SHP77 treated with DMSO at 0.1 percent for 48 hours (cell line): ENCODE results near the gene NPHS1.

Experiments
- DNase-seq: peaks from one replicate; lab custom pipeline; 2025; lab: John Stamatoyannopoulos, UW

NPHS1 gene

GRCh38 chr19:35787227-35787799, 65.0 kb downstream of the NPHS1 start:
- DNase-seq, result no peak

GRCh38 chr19:35786299-35787160, 65.8 kb downstream of the NPHS1 start:
- DNase-seq, result no peak

- no peak for DNase-seq
These were observed 67.0 kb downstream of the NPHS1 start for GRCh38 chr19:35785339-35785627.

GRCh38 chr19:35784503-35785338, 67.6 kb downstream of the NPHS1 start:
- no peak for DNase-seq

GRCh38 chr19:35783469-35784434, 68.6 kb downstream of the NPHS1 start:
- no peak for DNase-seq

GRCh38 chr19:35782589-35782988, 69.7 kb downstream of the NPHS1 start:
- no peak for DNase-seq

- no peak for DNase-seq
These were observed 70.7 kb downstream of the NPHS1 start for GRCh38 chr19:35781650-35782049.

- no peak for DNase-seq
These were observed 71.6 kb downstream of the NPHS1 start for GRCh38 chr19:35780717-35781116.

GRCh38 chr19:35780058-35780457, 72.2 kb downstream of the NPHS1 start:
- DNase-seq, result no peak

GRCh38 chr19:35779033-35779432, 73.3 kb downstream of the NPHS1 start:
- DNase-seq, result no peak

GRCh38 chr19:35777961-35778360, 74.3 kb downstream of the NPHS1 start:
- DNase-seq, result no peak

- DNase-seq, result no peak
These were observed 75.0 kb downstream of the NPHS1 start for GRCh38 chr19:35777086-35777841.

- DNase-seq, result no peak
These were observed 76.1 kb downstream of the NPHS1 start for GRCh38 chr19:35776102-35776788.
